ENCODE measurements around the gene AHSG.
A peak's percentile ranks its signal among the peaks of the same experiment; 100 is the strongest.

Gene AHSG

DNA sequence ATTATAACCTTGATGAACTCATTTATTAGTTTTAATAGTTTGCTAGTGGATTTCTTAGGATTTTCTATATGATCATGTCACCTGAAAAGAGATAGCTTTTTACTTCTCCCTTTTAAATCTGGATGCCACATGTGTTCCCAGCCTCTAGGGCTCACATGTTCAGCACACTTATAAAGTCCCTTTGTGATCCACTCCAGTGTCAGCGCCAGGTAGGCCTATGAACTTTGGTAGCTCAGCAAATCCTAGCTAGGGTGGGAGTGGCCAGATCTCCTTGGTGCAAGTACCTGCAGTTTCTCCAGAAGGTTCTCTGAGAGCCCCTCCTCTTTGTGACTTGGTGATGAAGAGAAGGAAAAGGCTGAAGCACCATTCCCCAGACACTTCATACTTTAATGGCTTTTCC lies 36.0 kb downstream of the AHSG start (continued):
- TF ChIP-seq, protein P1, sequence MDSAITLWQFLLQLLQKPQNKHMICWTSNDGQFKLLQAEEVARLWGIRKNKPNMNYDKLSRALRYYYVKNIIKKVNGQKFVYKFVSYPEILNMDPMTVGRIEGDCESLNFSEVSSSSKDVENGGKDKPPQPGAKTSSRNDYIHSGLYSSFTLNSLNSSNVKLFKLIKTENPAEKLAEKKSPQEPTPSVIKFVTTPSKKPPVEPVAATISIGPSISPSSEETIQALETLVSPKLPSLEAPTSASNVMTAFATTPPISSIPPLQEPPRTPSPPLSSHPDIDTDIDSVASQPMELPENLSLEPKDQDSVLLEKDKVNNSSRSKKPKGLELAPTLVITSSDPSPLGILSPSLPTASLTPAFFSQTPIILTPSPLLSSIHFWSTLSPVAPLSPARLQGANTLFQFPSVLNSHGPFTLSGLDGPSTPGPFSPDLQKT (IDR thresholded peaks at IDR 0.05; ENCODE audit: borderline replicate concordance, low read depth, low read length), result no peak

DNA sequence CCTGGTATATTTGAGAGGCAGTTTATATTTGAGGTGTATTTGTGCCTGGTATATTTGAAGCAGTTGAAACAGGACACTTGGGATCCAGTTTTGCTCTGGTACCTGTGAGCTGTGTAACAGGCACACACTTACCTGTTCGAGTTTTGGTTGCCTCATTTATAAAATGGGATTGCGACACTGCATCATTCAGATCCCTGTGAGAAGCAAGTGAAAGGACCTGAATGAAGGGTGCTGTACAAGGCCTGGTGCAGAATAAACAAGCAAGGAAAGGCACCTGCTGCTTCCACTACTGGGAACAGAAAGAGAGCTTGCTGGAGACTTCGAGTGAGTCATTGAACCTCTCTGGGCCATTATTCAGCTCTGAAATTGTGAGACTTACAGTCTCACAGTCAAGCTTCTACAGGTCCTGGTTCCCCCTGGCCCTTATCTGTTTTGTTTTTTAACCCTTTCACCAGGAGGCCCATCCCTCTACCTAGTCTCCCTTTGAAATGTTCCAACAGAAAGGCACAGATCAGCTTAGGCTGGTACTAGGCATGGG lies 38.9 kb downstream of the AHSG start:
- Histone ChIP-seq H3K4me1 (ENCODE audit: control insufficient read depth, insufficient read depth, low read length) (no peaks in the 10 kb centered on the region), H3K36me3 (ENCODE audit: control insufficient read depth in 2 of 2, insufficient read depth in 1 of 2, low read length in 2 of 2) (no peaks in the 10 kb centered on the region), H3K9me3 (ENCODE audit: control insufficient read depth, insufficient read depth, low read depth, low read length) (no peaks in the 10 kb centered on the region), H3K4me3 (ENCODE audit: low read depth, low read length) (no peak overlapping the region), H3K27ac (ENCODE audit: extremely low read depth, low read depth, low read length) (no peak overlapping the region)
- TF ChIP-seq ZNF843 (tag by site-specific recombination; IDR thresholded peaks at IDR 0.05) (no peak), ZNF473 (tag by site-specific recombination; IDR thresholded peaks at IDR 0.05) (no peak), ZNF830 (tag by site-specific recombination; IDR thresholded peaks at IDR 0.05; ENCODE audit: low read depth) (no peak), ZNF155 (tag by site-specific recombination; IDR thresholded peaks at IDR 0.05) (no peak), SCRT2 (tag by site-specific recombination; IDR thresholded peaks at IDR 0.05) (peak; percentile 26; the same call in 1 of the 2 replicates), ZNF837 (tag by site-specific recombination; IDR thresholded peaks at IDR 0.05) (no peak), ZNF791 (tag by site-specific recombination; IDR thresholded peaks at IDR 0.05) (no peak), ZNF747 (tag by site-specific recombination; IDR thresholded peaks at IDR 0.05) (no peak), GLIS2 (tag by site-specific recombination; IDR thresholded peaks at IDR 0.05) (no peak)
- POLR2A ChIA-PET, result no interaction called here
- CTCF ChIA-PET, result interaction anchor here (1.0 kb wide), 1 partner anchor 37 kb away, joined by 3 read pairs; no protein-coding TSS in a partner anchor

DNA sequence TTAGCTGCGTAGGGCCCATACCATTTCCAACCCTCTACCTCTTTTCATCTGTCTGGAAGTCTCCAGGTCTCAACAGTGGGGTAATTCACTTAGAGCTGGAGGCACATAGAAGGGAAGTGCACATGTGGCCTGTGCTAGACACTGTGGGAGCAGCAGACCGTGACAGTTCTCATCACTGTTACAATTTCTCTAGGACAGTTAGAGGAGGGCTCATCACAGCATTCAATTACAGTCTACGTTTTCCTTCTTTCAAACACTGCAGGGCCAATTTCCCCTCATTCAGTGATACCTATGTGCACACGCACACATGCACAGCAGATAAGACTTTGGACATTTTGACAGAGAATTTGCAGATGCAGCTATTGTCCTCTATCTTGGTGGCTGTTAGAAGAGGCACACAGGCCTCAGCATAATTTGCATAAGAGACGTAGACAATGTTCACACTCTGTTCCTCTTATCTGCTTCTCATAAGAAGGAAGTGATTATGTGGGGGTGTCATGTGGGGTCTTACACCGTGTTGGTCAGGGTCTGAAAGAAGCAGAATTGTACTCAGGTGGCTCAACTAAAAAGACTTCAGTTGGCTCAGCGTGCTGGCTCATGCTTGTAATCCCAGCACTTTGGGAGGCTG lies 40.3 kb downstream of the AHSG start:
- no peak for TF ChIP-seq ZNF514 (tag by site-specific recombination; IDR thresholded peaks at IDR 0.05)
- TF ChIP-seq, protein P2, sequence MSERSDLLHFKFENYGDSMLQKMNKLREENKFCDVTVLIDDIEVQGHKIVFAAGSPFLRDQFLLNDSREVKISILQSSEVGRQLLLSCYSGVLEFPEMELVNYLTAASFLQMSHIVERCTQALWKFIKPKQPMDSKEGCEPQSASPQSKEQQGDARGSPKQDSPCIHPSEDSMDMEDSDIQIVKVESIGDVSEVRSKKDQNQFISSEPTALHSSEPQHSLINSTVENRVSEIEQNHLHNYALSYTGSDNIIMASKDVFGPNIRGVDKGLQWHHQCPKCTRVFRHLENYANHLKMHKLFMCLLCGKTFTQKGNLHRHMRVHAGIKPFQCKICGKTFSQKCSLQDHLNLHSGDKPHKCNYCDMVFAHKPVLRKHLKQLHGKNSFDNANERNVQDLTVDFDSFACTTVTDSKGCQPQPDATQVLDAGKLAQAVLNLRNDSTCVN (tag by site-specific recombination; optimal IDR thresholded peaks at IDR 0.05), result no peak
- no peak for TF ChIP-seq KLF1 (tag by site-specific recombination; IDR thresholded peaks at IDR 0.05)
- TF ChIP-seq ZFP69B (tag by site-specific recombination; IDR thresholded peaks at IDR 0.05), result no peak
- H3K9me3 ChIP-seq (ENCODE audit: control insufficient read depth, insufficient read depth, low read depth, low read length), result no peaks in the 10 kb centered on the region
- CTCF ChIA-PET, result interaction anchor here (0.7 to 1.3 kb wide), 2 partner anchors 16 to 44 kb away, joined by 3 to 4 read pairs; no protein-coding TSS in a partner anchor
- no peak overlapping the region for H3K27ac ChIP-seq (ENCODE audit: extremely low read depth, low read depth, low read length)
- POLR2A ChIA-PET, result no interaction called here
- H3K4me1 ChIP-seq (ENCODE audit: control insufficient read depth, insufficient read depth, low read length), result no peaks in the 10 kb centered on the region
- H3K36me3 ChIP-seq (ENCODE audit: control insufficient read depth in 2 of 2, insufficient read depth in 1 of 2, low read length in 2 of 2), result no peaks in the 10 kb centered on the region
- no peak overlapping the region for H3K4me3 ChIP-seq (ENCODE audit: low read depth, low read length)

DNA sequence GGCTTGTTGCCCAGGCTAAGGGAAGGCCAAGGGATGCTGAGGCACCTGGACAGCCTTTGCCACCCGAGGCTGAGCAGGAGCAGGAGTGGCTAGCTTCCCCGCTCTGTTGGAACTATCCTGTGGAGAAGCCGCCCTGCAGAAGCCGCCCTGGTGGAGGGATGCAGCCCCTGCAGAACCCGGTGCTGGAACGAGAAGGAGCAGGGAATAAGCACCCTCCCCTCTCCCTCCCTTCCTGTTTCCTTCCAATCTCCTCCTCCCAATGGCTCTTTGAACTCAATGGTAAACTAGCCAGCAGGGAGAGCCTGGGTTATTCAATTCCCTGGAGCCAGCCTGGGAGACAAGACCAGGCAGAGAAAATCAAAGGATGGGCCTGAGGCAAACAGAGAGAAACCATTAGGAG lies 41.1 kb downstream of the AHSG start:
- Histone ChIP-seq H3K36me3 (ENCODE audit: control insufficient read depth in 2 of 2, insufficient read depth in 1 of 2, low read length in 2 of 2) (no peaks in the 10 kb centered on the region), H3K27ac (ENCODE audit: extremely low read depth, low read depth, low read length) (no peak overlapping the region), H3K9me3 (ENCODE audit: control insufficient read depth, insufficient read depth, low read depth, low read length) (no peaks in the 10 kb centered on the region), H3K4me3 (ENCODE audit: low read depth, low read length) (no peak overlapping the region), H3K4me1 (ENCODE audit: control insufficient read depth, insufficient read depth, low read length) (no peaks in the 10 kb centered on the region)
- ChIA-PET POLR2A (no interaction called here), CTCF (interaction anchor here (0.7 to 1.3 kb wide), 3 partner anchors 16 to 84 kb away, joined by 3 to 4 read pairs (median 4); no protein-coding TSS in a partner anchor)
- TF ChIP-seq ZNF792 (tag by site-specific recombination; IDR thresholded peaks at IDR 0.05), result no peak
